ENCODE results near the gene PKIG.

The PKIG gene

DNA sequence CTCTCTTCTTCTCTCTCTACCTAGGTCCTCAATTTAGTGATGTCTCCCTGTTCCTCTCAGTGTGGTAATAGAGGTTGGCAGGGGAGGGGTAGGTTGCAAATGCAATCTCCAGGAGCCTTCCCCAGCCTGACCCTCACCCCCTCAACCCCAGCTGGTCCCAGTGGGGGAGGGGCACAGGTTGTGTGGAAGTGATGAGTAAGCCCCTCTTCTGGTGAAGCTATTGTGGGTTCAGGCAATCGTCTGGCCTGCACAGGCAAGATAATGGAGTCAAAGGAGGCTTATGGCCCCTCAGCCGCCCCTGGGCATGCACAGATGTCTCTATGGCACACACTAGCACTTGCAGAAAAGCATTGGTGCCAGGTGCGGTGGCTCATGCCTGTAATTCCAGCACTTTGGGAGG, 79.9 kb downstream of the PKIG start:
- no peak for DNase-seq (ENCODE audit: low spot score)

DNA sequence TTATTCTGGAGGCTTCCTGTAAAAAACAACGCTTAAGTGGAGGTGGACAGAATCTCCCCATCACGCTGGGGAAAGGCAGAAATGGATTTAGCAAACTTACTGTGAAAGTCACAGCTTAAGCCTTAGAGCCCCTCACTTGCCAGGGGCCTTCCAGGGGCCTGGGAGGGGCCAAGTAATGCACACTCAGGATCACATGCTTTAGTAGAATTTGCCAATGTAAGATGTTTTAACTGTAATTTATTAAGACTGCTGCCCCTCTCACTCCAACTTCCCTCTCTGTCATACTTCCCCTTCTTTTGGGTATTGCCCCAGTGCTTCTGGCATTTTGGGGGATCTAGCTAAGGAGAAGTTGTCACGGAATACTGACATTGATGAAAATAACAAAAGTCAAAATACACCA, 81.8 kb downstream of the PKIG start:
- no peak for DNase-seq (ENCODE audit: low spot score)

DNA sequence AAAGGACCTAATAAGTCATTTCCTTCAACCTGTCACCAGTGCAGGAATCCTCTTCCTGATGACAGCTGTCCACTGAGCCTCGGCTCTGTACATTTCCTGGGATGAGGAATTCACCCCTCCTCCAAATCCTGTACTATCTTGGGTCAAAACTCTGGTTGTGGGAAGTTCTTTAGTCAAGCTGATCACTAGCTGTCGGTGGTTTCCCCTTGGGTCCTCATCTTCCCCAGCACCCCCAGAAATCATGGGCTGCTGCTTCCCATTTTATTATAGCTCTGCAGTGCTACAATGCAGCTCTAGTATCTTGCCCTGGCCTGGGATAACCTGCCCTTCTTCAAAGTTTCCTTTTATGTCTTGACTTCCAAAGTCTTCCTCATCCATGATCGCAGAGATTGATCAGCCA, 83.7 kb downstream of the PKIG start:
- no peak for DNase-seq (ENCODE audit: low spot score)
